GM18507 (cell line): ENCODE data around the gene CCNH.

Experiments
- DNase-seq: peaks from one replicate; pipeline ENCODE4 v3.0.0; 2011; ENCODE audit warnings: low read depth; ENCODE audit not compliant: insufficient read length; ENCODE audit errors: extremely low spot score
- FAIRE-seq: peaks from 2 replicates; lab custom pipeline; 2011; peaks lifted over from hg19 to GRCh38; lab: Jason Lieb, UNC

CCNH gene

GRCh38 chr5:87405472-87406155 lies 7.1 kb downstream of the CCNH start:
- DNase-seq (no peak), FAIRE-seq (no peak)

GRCh38 chr5:87404359-87404758 lies 8.4 kb downstream of the CCNH start:
- DNase-seq (no peak), FAIRE-seq (no peak)

GRCh38 chr5:87403899-87404298 lies 8.8 kb downstream of the CCNH start:
- FAIRE-seq (no peak), DNase-seq (no peak)

- no peak for DNase-seq
- no peak for FAIRE-seq
Measured at GRCh38 chr5:87403409-87403808, 9.3 kb downstream of the CCNH start.

- FAIRE-seq (no peak), DNase-seq (no peak)
Measured at GRCh38 chr5:87401626-87402025, 11.1 kb downstream of the CCNH start.

GRCh38 chr5:87400305-87400899 lies 12.3 kb downstream of the CCNH start:
- FAIRE-seq (peak; percentile 18), DNase-seq (no peak)

GRCh38 chr5:87399720-87400119 lies 13.0 kb downstream of the CCNH start:
- DNase-seq (no peak), FAIRE-seq (no peak)

- FAIRE-seq (no peak), DNase-seq (no peak)
Measured at GRCh38 chr5:87398981-87399614, 13.6 kb downstream of the CCNH start.

- DNase-seq = no peak
- no peak for FAIRE-seq
Measured at GRCh38 chr5:87394411-87395165, 18.1 kb downstream of the CCNH start.

GRCh38 chr5:87393331-87393730 lies 19.4 kb downstream of the CCNH start:
- FAIRE-seq (no peak), DNase-seq (no peak)

GRCh38 chr5:87392801-87393200 lies 19.9 kb downstream of the CCNH start:
- no peak for FAIRE-seq

GRCh38 chr5:87392170-87392569 lies 20.6 kb downstream of the CCNH start:
- FAIRE-seq (no peak), DNase-seq (no peak)

More at GRCh38 chr5:87392801-87393200, 19.9 kb downstream of the CCNH start:
- DNase-seq = no peak

GRCh38 chr5:87390576-87391199 lies 22.0 kb downstream of the CCNH start:
- DNase-seq (no peak), FAIRE-seq (no peak)

- DNase-seq (no peak), FAIRE-seq (no peak)
Measured at GRCh38 chr5:87390075-87390474, 22.7 kb downstream of the CCNH start.

GRCh38 chr5:87389296-87390034 lies 23.3 kb downstream of the CCNH start:
- DNase-seq = no peak
- no peak for FAIRE-seq

GRCh38 chr5:87388129-87388528 lies 24.6 kb downstream of the CCNH start:
- no peak for FAIRE-seq
- DNase-seq = no peak

GRCh38 chr5:87385802-87386201 lies 26.9 kb downstream of the CCNH start:
- FAIRE-seq (no peak), DNase-seq (no peak)

GRCh38 chr5:87383216-87383615 lies 29.5 kb downstream of the CCNH start:
- no peak for FAIRE-seq
- DNase-seq = no peak

GRCh38 chr5:87382224-87382623 lies 30.5 kb downstream of the CCNH start:
- DNase-seq = no peak
- no peak for FAIRE-seq
